ENCODE measurements around the gene CRIM1. TPM values are rescaled to one million over a fixed set of nuclear protein-coding genes. Genes with fewer than 3 reads are reported as not detected.
A peak's percentile ranks its signal among the peaks of the same experiment; 100 is the strongest.

CRIM1 gene
- total RNA-seq, 4 donors from 2014 or later, result 73.7 to 134 (median 80.7) TPM

GRCh38 chr2:36409935-36410334, 54.4 kb downstream of the CRIM1 start:
- Histone ChIP-seq H3K4me3 (no peak overlapping the region), H3K36me3 (no peaks in the 10 kb centered on the region), H3K4me1 (peaks cover 0 to 52% (median 15%) of the 10 kb centered on the region in 4 donors), H3K9me3 (no peaks in the 10 kb centered on the region), H3K27ac (peak overlapping the region in 2 of 4 donors; percentile 15 to 31), H3K27me3 (no peaks in the 10 kb centered on the region)
- no peak for DNase-seq
- in situ Hi-C loops (cut with MboI; ENCODE audit: low pct_ligation_motif_present in 1 of 4, low pct_unique_long_range_greater_than_20kb in 1 of 4, low sequenced_read_pairs in 3 of 4), result no loop called here
- 47 to 51% methylated on average over 4 of the region's 4 CpGs for WGBS, 2 donors (ENCODE audit: low coverage in 1 of 2)
- TF ChIP-seq POLR2A (IDR thresholded peaks at IDR 0.05), result no peak
- intact Hi-C loops (cut with DNase I; ENCODE audit: low total_unique reads), result no loop called here

GRCh38 chr2:36410681-36411080, 55.1 kb downstream of the CRIM1 start:
- Histone ChIP-seq H3K27me3 (no peaks in the 10 kb centered on the region), H3K9me3 (no peaks in the 10 kb centered on the region), H3K4me3 (no peak overlapping the region), H3K36me3 (no peaks in the 10 kb centered on the region), H3K4me1 (peaks cover 0 to 52% (median 16%) of the 10 kb centered on the region in 4 donors), H3K27ac (no peak overlapping the region)
- 66 to 68% methylated on average over 4 of the region's 4 CpGs for WGBS, 2 donors (ENCODE audit: low coverage in 1 of 2)
- no peak for DNase-seq
- intact Hi-C loops (cut with DNase I; ENCODE audit: low total_unique reads) (no loop called here), in situ Hi-C loops (cut with MboI; ENCODE audit: low pct_ligation_motif_present in 1 of 4, low pct_unique_long_range_greater_than_20kb in 1 of 4, low sequenced_read_pairs in 3 of 4) (no loop called here)
- TF ChIP-seq POLR2AphosphoS5 (IDR thresholded peaks at IDR 0.05) (no peak), CTCF (IDR thresholded peaks at IDR 0.05) (no peak), EP300 (IDR thresholded peaks at IDR 0.05; ENCODE audit: low read depth) (no peak), POLR2A (IDR thresholded peaks at IDR 0.05) (no peak)

GRCh38 chr2:36411962-36412444, 56.4 kb downstream of the CRIM1 start:
- Histone ChIP-seq H3K27me3 (no peaks in the 10 kb centered on the region), H3K36me3 (no peaks in the 10 kb centered on the region), H3K4me1 (peaks cover 7 to 63% (median 26%) of the 10 kb centered on the region in 4 donors), H3K4me3 (no peak overlapping the region), H3K9me3 (no peaks in the 10 kb centered on the region), H3K27ac (peak overlapping the region in 1 of 4 donors; percentile 9)
- 78 to 83% methylated on average over 8 to 11 of the region's 11 CpGs for WGBS, 2 donors (ENCODE audit: low coverage in 1 of 2)
- DNase-seq, result no peak
- intact Hi-C loops (cut with DNase I; ENCODE audit: low total_unique reads) (no loop called here), in situ Hi-C loops (cut with MboI; ENCODE audit: low pct_ligation_motif_present in 1 of 4, low pct_unique_long_range_greater_than_20kb in 1 of 4, low sequenced_read_pairs in 3 of 4) (no loop called here)
- TF ChIP-seq POLR2AphosphoS5 (IDR thresholded peaks at IDR 0.05), result no peak
- no peak for TF ChIP-seq CTCF (IDR thresholded peaks at IDR 0.05)
- TF ChIP-seq EP300 (IDR thresholded peaks at IDR 0.05; ENCODE audit: low read depth), result no peak
- no peak for TF ChIP-seq POLR2A (IDR thresholded peaks at IDR 0.05)

- TF ChIP-seq POLR2AphosphoS5 (IDR thresholded peaks at IDR 0.05) (peak in 1 of 3 donors; percentile 8), EP300 (IDR thresholded peaks at IDR 0.05; ENCODE audit: low read depth) (no peak), CTCF (IDR thresholded peaks at IDR 0.05) (no peak), POLR2A (IDR thresholded peaks at IDR 0.05) (no peak)
- H3K4me3 ChIP-seq, result no peak overlapping the region
- DNase-seq, result no peak
- H3K27ac ChIP-seq, result peak overlapping the region in 2 of 4 donors; percentile 9 to 18
- WGBS, 2 donors (ENCODE audit: low coverage in 1 of 2), result 80 to 88% methylated on average over 4 of the region's 4 CpGs
- no peaks in the 10 kb centered on the region for H3K27me3 ChIP-seq
- H3K9me3 ChIP-seq, result no peaks in the 10 kb centered on the region
- H3K4me1 ChIP-seq, result peaks cover 10 to 61% (median 22%) of the 10 kb centered on the region in 4 donors
- intact Hi-C loops (cut with DNase I; ENCODE audit: low total_unique reads), result no loop called here
- in situ Hi-C loops (cut with MboI; ENCODE audit: low pct_ligation_motif_present in 1 of 4, low pct_unique_long_range_greater_than_20kb in 1 of 4, low sequenced_read_pairs in 3 of 4), result no loop called here
- H3K36me3 ChIP-seq, result no peaks in the 10 kb centered on the region
These were observed 57.6 kb downstream of the CRIM1 start for GRCh38 chr2:36413218-36413617.

- DNase-seq, result no peak
- in situ Hi-C loops (cut with MboI; ENCODE audit: low pct_ligation_motif_present in 1 of 4, low pct_unique_long_range_greater_than_20kb in 1 of 4, low sequenced_read_pairs in 3 of 4) (no loop called here), intact Hi-C loops (cut with DNase I; ENCODE audit: low total_unique reads) (no loop called here)
- no peaks in the 10 kb centered on the region for H3K9me3 ChIP-seq
- no peak overlapping the region for H3K27ac ChIP-seq
- H3K36me3 ChIP-seq, result no peaks in the 10 kb centered on the region
- 89 to 92% methylated on average over 3 to 4 of the region's 4 CpGs for WGBS, 2 donors (ENCODE audit: low coverage in 1 of 2)
- no peak overlapping the region for H3K4me3 ChIP-seq
- TF ChIP-seq POLR2AphosphoS5 (IDR thresholded peaks at IDR 0.05) (no peak), CTCF (IDR thresholded peaks at IDR 0.05) (no peak), POLR2A (IDR thresholded peaks at IDR 0.05) (no peak), EP300 (IDR thresholded peaks at IDR 0.05; ENCODE audit: low read depth) (no peak)
- no peaks in the 10 kb centered on the region for H3K27me3 ChIP-seq
- H3K4me1 ChIP-seq, result peaks cover 10 to 53% (median 22%) of the 10 kb centered on the region in 4 donors
These were observed 58.7 kb downstream of the CRIM1 start for GRCh38 chr2:36414307-36414706.
